Mesendoderm (in vitro differentiated cells): ENCODE data around the gene GMPPA.
A peak's percentile ranks its signal among the peaks of the same experiment; 100 is the strongest.

Source experiments
- DNase-seq: peaks from one replicate; pipeline ENCODE4 v3.0.0; 2013
- H2AK5ac ChIP-seq: 2 replicates; pipeline ENCODE4 v1.6.1; 2013; ENCODE audit warnings: low read length, inconsistent platforms
- H2BK120ac ChIP-seq: 2 replicates; pipeline ENCODE4 v1.6.1; 2013; ENCODE audit warnings: low read depth, mild to moderate bottlenecking, low read length, moderate library complexity, mixed read lengths
- H2BK15ac ChIP-seq: replicated peaks from 2 replicates; pipeline ENCODE4 v1.6.1; 2013; ENCODE audit warnings: low read depth, mild to moderate bottlenecking, moderate library complexity
- H2BK5ac ChIP-seq: 2 replicates; pipeline ENCODE4 v1.6.1; 2013; ENCODE audit warnings: low read length, inconsistent platforms
- H3K18ac ChIP-seq: 2 replicates; pipeline ENCODE4 v1.6.1; 2013; ENCODE audit warnings: mild to moderate bottlenecking, low read length, mixed read lengths
- H3K23ac ChIP-seq: one replicate; pipeline ENCODE4 v1.6.1; 2013; ENCODE audit warnings: low read length
- H3K27ac ChIP-seq: 2 replicates; pipeline ENCODE4 v1.5.1; 2013; ENCODE audit warnings: low read depth, mild to moderate bottlenecking, inconsistent platforms, low read length, moderate library complexity
- H3K27me3 ChIP-seq: 2 replicates; pipeline ENCODE4 v1.6.1; 2013; ENCODE audit warnings: low read length, control low read depth, mild to moderate bottlenecking, inconsistent platforms; ENCODE audit not compliant: insufficient read depth, poor library complexity
- H3K36me3 ChIP-seq: 2 replicates; pipeline ENCODE4 v1.6.1; 2013; ENCODE audit warnings: low read length, inconsistent platforms; ENCODE audit not compliant: control insufficient read depth, insufficient read depth
- H3K4ac ChIP-seq: one replicate; pipeline ENCODE4 v1.6.1; 2013; ENCODE audit warnings: low read depth, mild to moderate bottlenecking, low read length, moderate library complexity
- H3K4me1 ChIP-seq: 2 replicates; pipeline ENCODE4 v1.6.1; 2013; ENCODE audit warnings: low read depth, low read length, inconsistent platforms; ENCODE audit not compliant: control insufficient read depth
- H3K4me2 ChIP-seq: 2 replicates; pipeline ENCODE4 v1.6.1; 2013; ENCODE audit warnings: low read length
- H3K4me3 ChIP-seq: 2 replicates; pipeline ENCODE4 v1.5.1; 2013; ENCODE audit warnings: mild to moderate bottlenecking, low read length
- H3K56ac ChIP-seq: one replicate; pipeline ENCODE4 v1.6.1; 2013; ENCODE audit warnings: low read length
- H3K79me1 ChIP-seq: 2 replicates; pipeline ENCODE4 v1.6.1; 2013; ENCODE audit warnings: low read length, inconsistent platforms
- H3K79me2 ChIP-seq: 2 replicates; pipeline ENCODE4 v1.6.1; 2013; ENCODE audit warnings: mild to moderate bottlenecking, low read length; ENCODE audit not compliant: control insufficient read depth, insufficient read depth
- H3K9ac ChIP-seq: 2 replicates; pipeline ENCODE4 v1.6.1; 2013; ENCODE audit warnings: low read length, inconsistent platforms
- H4K5ac ChIP-seq: one replicate; pipeline ENCODE4 v1.6.1; 2013; ENCODE audit warnings: low read length
- H4K8ac ChIP-seq: one replicate; pipeline ENCODE4 v1.6.1; 2013; ENCODE audit warnings: low read depth, mild to moderate bottlenecking, control low read depth, low read length, moderate library complexity
- WGBS: extraction: QIAGEN DNeasy Blood & Tissue Kit; methylation state at CpG from one replicate; pipeline ENCODE4 v1.1.7; 2013; ENCODE audit warnings: low lambda C conversion rate, missing lambda C conversion rate; ENCODE audit not compliant: insufficient coverage; ENCODE audit errors: extremely low coverage; 5-methylcytosine and 5-hydroxymethylcytosine counted together

GMPPA gene

DNA sequence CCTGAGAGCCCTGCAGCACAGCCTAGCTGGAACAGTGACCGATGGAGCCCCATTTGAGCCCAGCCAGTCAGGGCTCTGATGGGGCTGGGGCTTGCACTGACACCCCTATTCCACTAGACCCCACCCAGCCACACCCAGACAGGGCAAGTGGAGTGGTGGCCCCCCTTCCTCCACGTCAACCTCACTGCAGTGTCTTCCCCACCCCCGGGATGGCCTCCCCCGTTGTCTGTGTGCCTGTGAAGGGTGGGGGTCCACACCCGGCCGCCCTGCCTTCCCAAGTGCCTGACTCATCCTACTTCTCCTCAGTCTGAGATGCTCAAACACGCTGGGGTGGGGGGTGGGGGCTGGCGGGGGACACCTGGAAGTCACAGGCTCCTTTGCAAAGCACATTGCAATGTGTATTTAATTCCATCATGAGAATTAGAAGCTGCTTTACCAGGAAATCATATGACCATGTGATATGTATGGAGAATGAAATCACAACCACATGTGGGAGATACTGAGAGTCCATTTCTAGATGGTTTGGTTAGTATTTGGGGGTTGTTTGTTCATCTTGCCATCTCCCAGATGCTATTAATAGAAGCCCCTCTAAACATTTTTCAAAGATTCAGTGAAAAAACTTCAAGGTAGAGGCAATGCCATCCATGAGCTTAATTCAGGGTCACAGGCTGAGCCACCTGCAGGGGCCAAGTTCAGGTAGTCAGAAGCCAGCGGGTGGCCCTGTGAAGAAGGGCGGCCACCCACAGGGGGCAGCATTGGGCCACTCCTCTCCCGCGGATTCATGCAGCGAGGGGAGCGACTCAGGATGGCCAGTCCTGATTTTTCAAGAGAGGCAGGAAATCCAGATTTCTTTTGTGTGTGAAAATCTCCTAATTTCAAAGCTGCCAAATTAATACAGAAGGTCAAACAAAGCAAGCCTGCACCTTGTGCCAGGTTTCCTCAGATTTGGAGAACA lies 22.7 kb upstream of the GMPPA start:
- no peak overlapping the region for H3K23ac ChIP-seq
- H3K27ac ChIP-seq: no peak overlapping the region
- no peak overlapping the region for H3K4me3 ChIP-seq
- no peak overlapping the region for H4K8ac ChIP-seq
- H3K27me3 ChIP-seq: no peaks in the 10 kb centered on the region
- no peak overlapping the region for H2AK5ac ChIP-seq
- H3K79me1 ChIP-seq: no peaks in the 10 kb centered on the region
- no peaks in the 10 kb centered on the region for H3K36me3 ChIP-seq
- no peak overlapping the region for H4K5ac ChIP-seq
- no peak overlapping the region for H2BK120ac ChIP-seq
- H3K9ac ChIP-seq: no peak overlapping the region
- H3K56ac ChIP-seq: peak overlapping the region; percentile 87
- H3K18ac ChIP-seq: no peak overlapping the region
- H3K4ac ChIP-seq: no peak overlapping the region
- no peaks in the 10 kb centered on the region for H3K4me1 ChIP-seq
- H3K4me2 ChIP-seq: peak overlapping the region; percentile 9
- H2BK15ac ChIP-seq: no peak overlapping the region
- no CpG with 5 or more reads among the region's 14 CpGs for WGBS
- no peaks in the 10 kb centered on the region for H3K79me2 ChIP-seq
- no peak overlapping the region for H2BK5ac ChIP-seq
- peak; percentile 82 for DNase-seq

DNA sequence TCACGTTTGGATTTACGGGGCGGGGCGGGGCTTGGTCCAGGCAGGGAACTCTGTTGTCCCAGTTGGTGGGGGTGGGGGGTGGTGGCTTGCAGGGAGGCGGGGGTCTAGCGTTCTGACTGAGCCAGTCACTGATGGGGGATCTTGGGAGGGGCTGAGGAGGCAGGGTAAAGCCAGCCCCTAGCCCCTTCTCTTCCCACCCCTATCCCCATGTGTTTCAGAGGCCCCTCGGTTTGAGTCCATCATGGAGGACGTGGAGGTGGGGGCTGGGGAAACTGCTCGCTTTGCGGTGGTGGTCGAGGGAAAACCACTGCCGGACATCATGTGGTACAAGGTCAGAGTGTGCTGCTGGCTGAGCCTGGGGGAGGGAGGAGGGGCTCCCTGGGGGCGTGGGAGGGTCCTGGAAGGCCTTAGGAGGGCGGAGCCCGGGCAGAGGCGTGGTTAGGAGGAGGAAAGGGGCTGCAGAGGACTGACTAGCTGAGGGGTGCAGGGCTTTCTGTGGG lies 22.0 kb upstream of the GMPPA start:
- H2BK15ac ChIP-seq: no peak overlapping the region
- no peak overlapping the region for H3K4ac ChIP-seq
- H3K27ac ChIP-seq: no peak overlapping the region
- peak; percentile 86 for DNase-seq
- H3K4me3 ChIP-seq: peak overlapping the region; percentile 20
- WGBS: no CpG with 5 or more reads among the region's 16 CpGs
- H2BK5ac ChIP-seq: no peak overlapping the region
- H2BK120ac ChIP-seq: no peak overlapping the region
- H3K36me3 ChIP-seq: no peaks in the 10 kb centered on the region
- no peak overlapping the region for H2AK5ac ChIP-seq
- H4K5ac ChIP-seq: no peak overlapping the region
- no peak overlapping the region for H3K18ac ChIP-seq
- peak overlapping the region; percentile 87 for H3K56ac ChIP-seq
- no peaks in the 10 kb centered on the region for H3K27me3 ChIP-seq
- H3K23ac ChIP-seq: no peak overlapping the region
- H3K4me2 ChIP-seq: peak overlapping the region; percentile 62
- no peaks in the 10 kb centered on the region for H3K79me2 ChIP-seq
- peak overlapping the region; percentile 56 for H3K9ac ChIP-seq
- no peak overlapping the region for H4K8ac ChIP-seq
- H3K4me1 ChIP-seq: no peaks in the 10 kb centered on the region
- no peaks in the 10 kb centered on the region for H3K79me1 ChIP-seq

DNA sequence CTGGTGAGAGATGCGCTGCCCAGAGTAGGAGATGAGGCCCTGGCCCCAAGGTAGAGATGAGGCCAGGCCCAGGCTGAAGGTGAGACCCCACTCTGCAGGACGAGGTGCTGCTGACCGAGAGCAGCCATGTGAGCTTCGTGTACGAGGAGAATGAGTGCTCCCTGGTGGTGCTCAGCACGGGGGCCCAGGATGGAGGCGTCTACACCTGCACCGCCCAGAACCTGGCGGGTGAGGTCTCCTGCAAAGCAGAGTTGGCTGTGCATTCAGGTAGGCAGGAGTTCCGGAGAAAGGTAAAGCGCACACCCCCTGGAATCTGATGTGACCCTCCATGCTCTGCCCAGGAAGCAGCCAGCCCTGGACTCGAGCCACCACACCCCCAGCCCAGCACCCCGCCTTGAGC lies 21.5 kb upstream of the GMPPA start:
- H3K79me2 ChIP-seq: no peaks in the 10 kb centered on the region
- no peak overlapping the region for H3K9ac ChIP-seq
- H2AK5ac ChIP-seq: no peak overlapping the region
- H2BK120ac ChIP-seq: no peak overlapping the region
- H3K56ac ChIP-seq: no peak overlapping the region
- no peaks in the 10 kb centered on the region for H3K4me1 ChIP-seq
- H3K36me3 ChIP-seq: no peaks in the 10 kb centered on the region
- no peak overlapping the region for H3K18ac ChIP-seq
- no peak overlapping the region for H4K8ac ChIP-seq
- H3K79me1 ChIP-seq: no peaks in the 10 kb centered on the region
- H4K5ac ChIP-seq: no peak overlapping the region
- H3K23ac ChIP-seq: no peak overlapping the region
- H3K4ac ChIP-seq: no peak overlapping the region
- H3K4me2 ChIP-seq: no peak overlapping the region
- no peak overlapping the region for H3K4me3 ChIP-seq
- no peak overlapping the region for H3K27ac ChIP-seq
- no peaks in the 10 kb centered on the region for H3K27me3 ChIP-seq
- no CpG with 5 or more reads among the region's 13 CpGs for whole genome bisulfite sequencing
- no peak overlapping the region for H2BK5ac ChIP-seq
- no peak for DNase-seq
- no peak overlapping the region for H2BK15ac ChIP-seq

DNA sequence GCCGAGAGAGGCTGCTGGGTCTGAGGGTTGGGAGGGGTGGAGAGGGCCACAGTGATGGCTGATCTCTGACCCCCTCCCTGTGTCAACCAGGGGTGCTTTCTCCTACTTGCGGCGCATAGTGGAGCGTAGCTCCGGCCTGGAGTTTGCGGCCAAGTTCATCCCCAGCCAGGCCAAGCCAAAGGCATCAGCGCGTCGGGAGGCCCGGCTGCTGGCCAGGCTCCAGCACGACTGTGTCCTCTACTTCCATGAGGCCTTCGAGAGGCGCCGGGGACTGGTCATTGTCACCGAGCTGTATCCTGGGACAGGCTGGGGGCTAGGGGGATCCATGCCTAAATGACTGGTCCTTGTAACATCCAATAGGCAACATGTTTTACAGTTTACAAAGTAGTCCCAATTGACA lies 20.9 kb upstream of the GMPPA start:
- H4K5ac ChIP-seq: no peak overlapping the region
- no peak for DNase-seq
- no peak overlapping the region for H2BK5ac ChIP-seq
- H2BK15ac ChIP-seq: no peak overlapping the region
- no peaks in the 10 kb centered on the region for H3K36me3 ChIP-seq
- H3K4ac ChIP-seq: no peak overlapping the region
- no peaks in the 10 kb centered on the region for H3K79me1 ChIP-seq
- no peak overlapping the region for H3K27ac ChIP-seq
- H4K8ac ChIP-seq: no peak overlapping the region
- no peaks in the 10 kb centered on the region for H3K4me1 ChIP-seq
- H3K18ac ChIP-seq: no peak overlapping the region
- no peak overlapping the region for H3K9ac ChIP-seq
- no peaks in the 10 kb centered on the region for H3K79me2 ChIP-seq
- no peak overlapping the region for H2AK5ac ChIP-seq
- H3K23ac ChIP-seq: no peak overlapping the region
- no peaks in the 10 kb centered on the region for H3K27me3 ChIP-seq
- H3K4me3 ChIP-seq: no peak overlapping the region
- H2BK120ac ChIP-seq: no peak overlapping the region
- WGBS: no CpG with 5 or more reads among the region's 15 CpGs
- no peak overlapping the region for H3K4me2 ChIP-seq
- H3K56ac ChIP-seq: no peak overlapping the region

DNA sequence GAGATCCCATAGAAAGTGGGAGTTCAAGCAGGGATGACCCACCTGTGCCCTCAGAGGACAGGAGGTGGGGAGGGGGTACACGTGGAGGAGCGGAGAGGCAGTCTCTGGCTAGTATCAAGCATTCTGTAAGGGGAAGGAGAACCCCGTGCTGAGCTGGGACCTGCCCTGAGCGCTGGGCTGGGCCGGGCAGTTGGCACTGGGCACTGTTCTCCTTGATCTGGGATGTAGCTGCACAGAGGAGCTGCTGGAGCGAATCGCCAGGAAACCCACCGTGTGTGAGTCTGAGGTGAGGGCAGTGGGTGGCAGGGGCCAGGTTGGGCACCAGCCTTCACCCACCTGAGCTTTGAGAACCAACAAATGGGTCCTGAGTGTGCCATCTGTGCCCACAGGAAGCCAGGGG lies 19.8 kb upstream of the GMPPA start:
- Histone ChIP-seq H3K4me3 (no peak overlapping the region), H3K79me2 (no peaks in the 10 kb centered on the region), H2AK5ac (no peak overlapping the region), H3K56ac (no peak overlapping the region), H3K4me1 (no peaks in the 10 kb centered on the region), H4K8ac (no peak overlapping the region), H3K27ac (no peak overlapping the region), H2BK120ac (no peak overlapping the region), H3K36me3 (no peaks in the 10 kb centered on the region), H2BK15ac (no peak overlapping the region), H3K9ac (no peak overlapping the region), H2BK5ac (no peak overlapping the region), H3K4ac (no peak overlapping the region), H3K23ac (no peak overlapping the region), H3K18ac (no peak overlapping the region), H4K5ac (no peak overlapping the region), H3K27me3 (peaks cover 4% of the 10 kb centered on the region), H3K4me2 (no peak overlapping the region), H3K79me1 (no peaks in the 10 kb centered on the region)
- DNase-seq: no peak
- no CpG with 5 or more reads among the region's 8 CpGs for WGBS
